ENCODE measurements around the gene AP5B1.

GRCh38 chr11:65794570-65795510 is 14.1 kb upstream of the AP5B1 start:
- TF ChIP-seq CTCF (IDR thresholded peaks at IDR 0.05) (no peak), POLR2AphosphoS5 (IDR thresholded peaks at IDR 0.05) (no peak)
